Heart right ventricle (tissue), 16 donors: ENCODE results near the gene ST8SIA5. TPM values are rescaled to one million over a fixed set of nuclear protein-coding genes. Genes with fewer than 3 reads are reported as not detected.
"Not testable (repeated sequence)": the region's sequence is repeated elsewhere in the genome, so short reads cannot be mapped to it uniquely, and the experiment has no call there.

ENCODE experiments used
- ATAC-seq, 8 donors: fragments of 200-7000 bp; cut with Tn5 transposase; one replicate each; pipeline ENCODE4 v1.9.1; 2020; ENCODE audit warnings: mild to moderate bottlenecking in 8 of 8, moderate library complexity in 8 of 8, moderate number of reproducible peaks in 1 of 8
- DNase-seq, 2 donors: peaks; one replicate each; pipeline ENCODE4 v3.0.0-alpha.2; 2020
- H3K27ac ChIP-seq, 10 donors: fragments of 200-600 bp; sonication (generic) in 2 of 10; one replicate each; pipeline versions ENCODE4 v1.5.0 to v1.8.0; 2020 to 2022; ENCODE audit warnings: mild to moderate bottlenecking in 3 of 10
- H3K27me3 ChIP-seq, 7 donors: fragments of 200-600 bp; one replicate each; pipeline ENCODE4 v1.8.0; 2021 to 2022; ENCODE audit warnings: mild to moderate bottlenecking in 2 of 7
- H3K36me3 ChIP-seq, 9 donors: fragments of 200-600 bp; sonication (generic) in 1 of 9; one replicate each; pipeline versions ENCODE4 v1.5.0 to v1.8.0; 2020 to 2022; ENCODE audit warnings: mild to moderate bottlenecking in 2 of 9
- H3K4me1 ChIP-seq, 9 donors: fragments of 200-600 bp; sonication (generic) in 1 of 9; one replicate each; pipeline versions ENCODE4 v1.5.0 to v1.8.0; 2020 to 2022; ENCODE audit warnings: mild to moderate bottlenecking in 4 of 9
- H3K4me3 ChIP-seq, 10 donors: fragments of 200-600 bp; sonication (generic) in 2 of 10; one replicate each; pipeline versions ENCODE4 v1.5.0 to v1.8.0; 2020 to 2022; ENCODE audit warnings: mild to moderate bottlenecking in 7 of 10, moderate library complexity in 2 of 10
- H3K9me3 ChIP-seq, 11 donors: fragments of 200-600 bp in 10 of 11; sonication (generic) in 2 of 11; one replicate each; pipeline versions ENCODE4 v1.5.0 to v1.8.0; 2013 to 2022; ENCODE audit warnings: mild to moderate bottlenecking in 2 of 11, control low read depth in 1 of 11, moderate library complexity in 1 of 11
- CTCF ChIP-seq, 9 donors: fragments of 200-600 bp; sonication (generic) in 2 of 9; IDR thresholded peaks; one replicate each; pipeline versions ENCODE4 v1.5.0 to v1.8.0; 2021 to 2022; ENCODE audit warnings: antibody characterized with exemption in 9 of 9, mild to moderate bottlenecking in 5 of 9, moderate library complexity in 1 of 9
- WGBS, 2 donors: extraction: QIAGEN DNeasy Blood & Tissue Kit; methylation state at CpG; one replicate each; pipeline ENCODE4 v1.1.7; 2013; ENCODE audit warnings: inconsistent platforms in 1 of 2; 5-methylcytosine and 5-hydroxymethylcytosine counted together
- intact Hi-C, 10 donors: fragments of 100-400 bp; cut with DNase I; formaldehyde crosslinking; loops; one replicate each; pipeline versions ENCODE4 v1.11.1 to v1.14.2; 2022
- long read RNA-seq, 3 donors: library from polyadenylated mRNA; unstranded; transcript quantifications; one replicate each; pipeline ENCODE4 v2.0.0, GENCODE V29; 2020 to 2021
- polyA plus RNA-seq, 2 donors: library from polyadenylated mRNA; stranded (reverse); fragments of 200-250 nt; gene quantifications; one replicate each; pipeline ENCODE4 v1.2.3, GENCODE V29; 2013
- total RNA-seq, 10 donors: library from RNA; stranded (reverse); fragmentation: NEBNext Ultra II Directional in 3 of 10; extraction: Animal tissue kit (Norgen Biotek cat#: 25700) in 3 of 10; gene quantifications; one replicate each; pipeline versions ENCODE4 v1.2.1 to v1.2.4, GENCODE V29; 2021 to 2023
- donor health status: Arrhythmogenic right ventricular cardiomyopathy.
- donor health status: ischemic (EF 13 %, LVEDD 7.1; RV severe dilation, severe dysfunction).
- donor health status: healthy with polysubstance abuse.
- donor health status: DM: no; HTN: yes; CAD: no.
- donor health status: DM: no; HTN: no; CAD: no.
- donor health status: ischemic (EF 25% LVEDD 6.9; RV normal size, moderate dysfunction).
- donor health status: ischemic (EF 25% LVEDD 5.7; RV mildly dilated, moderate dysfunction).
- donor health status: healthy.
- donor health status: DM: yes; HTN: yes; CAD: no.
- donor health status: Ischemic cardiomyopathy.
- donor health status: ischemic (EF 35%, LVEDD 5.7; RV mildly dilated, moderate dysfunction).
- donor health status: nonischemic (EF 11% LVEDD 7.7; RV severe dilation, severe dysfunction).
- donor health status: DM: yes; HTN: yes; CAD: no.
- donor health status: PGD.
- donor health status: ischemic (EF 29% LVEDD 5.4; RV normal size, mild dysfunction).
- donor health status: nonischemic (EF 23%, LVEDD 6.1; RV moderate dilation, normal function).

Gene ST8SIA5
- total RNA-seq (10 to 100 TPM in 4 of 10 donors, 1 to 10 TPM in 6; 1.4 to 16.8 (median 7.1) TPM), polyA plus RNA-seq (1 to 10 TPM; 1.0 to 2.6 TPM)
- long read RNA-seq, donor 1, full-length matches to known transcripts: 1 of 2 reads
- long read RNA-seq, donor 1, partial matches to known transcripts: 0 of 2 reads
- long read RNA-seq, donor 1, other reads (novel, unspliced or antisense): 1 of 2 reads
- long read RNA-seq, donor 2, full-length matches to known transcripts: 5 of 6 reads
- long read RNA-seq, donor 2, partial matches to known transcripts: 0 of 6 reads
- long read RNA-seq, donor 2, other reads (novel, unspliced or antisense): 1 of 6 reads
- long read RNA-seq, donor 3, full-length matches to known transcripts: 2 of 2 reads
- long read RNA-seq, donor 3, partial matches to known transcripts: 0 of 2 reads
- long read RNA-seq, donor 3, other reads (novel, unspliced or antisense): 0 of 2 reads

- DNase-seq (peak in 1 of 2 donors; percentile 31), ATAC-seq (peak; percentile 28 to 69 (median 45))
- intact Hi-C loops: loop anchor here in 3 of 10 donors (5.0 to 10.0 kb wide), 2 partner anchors 44 to 62 kb away; no protein-coding TSS in a partner anchor
- H3K9me3 ChIP-seq: no peaks in the 10 kb centered on the region
- H3K4me3 ChIP-seq: peak within 1 kb of the TSS; percentile 28 to 56 (median 50)
- TF ChIP-seq CTCF (IDR thresholded peaks at IDR 0.05): no peak
- H3K36me3 ChIP-seq: no peaks in the 10 kb centered on the region
- peaks cover 0 to 61% (median 25%) of the 10 kb centered on the region in 9 donors for H3K4me1 ChIP-seq
- WGBS, 2 donors: 1% methylated on average over 66 to 74 of the region's 74 CpGs
- H3K27ac ChIP-seq: peak within 1 kb of the TSS in 6 of 10 donors; percentile 43 to 85 (median 68)
- H3K27me3 ChIP-seq: peaks cover 0 to 70% (median 44%) of the 10 kb centered on the region in 7 donors
These were observed at the start of gene ST8SIA5 for GRCh38 chr18:46756559-46757201. ST8SIA5 (minus strand) TSS chr18:46757053; CDS start chr18:46756508, 545 bp downstream.

- intact Hi-C loops, H3K9me3 ChIP-seq, H3K27ac ChIP-seq, DNase-seq, H3K4me3 ChIP-seq, H3K36me3 ChIP-seq, H3K4me1 ChIP-seq, ATAC-seq, H3K27me3 ChIP-seq: not testable (repeated sequence)
- 95 to 99% methylated on average over 6 of the region's 6 CpGs for WGBS, 2 donors
These were observed 39.1 kb upstream of the ST8SIA5 start for GRCh38 chr18:46795945-46796344.

- no peak for TF ChIP-seq CTCF (IDR thresholded peaks at IDR 0.05)
- intact Hi-C loops: no loop called here
- ATAC-seq (no peak), DNase-seq (no peak)
- Histone ChIP-seq H3K9me3 (no peaks in the 10 kb centered on the region), H3K4me1 (no peaks in the 10 kb centered on the region), H3K4me3 (no peak overlapping the region), H3K27ac (no peak overlapping the region), H3K36me3 (no peaks in the 10 kb centered on the region), H3K27me3 (no peaks in the 10 kb centered on the region)
- WGBS, 2 donors: 87 to 88% methylated on average over 1 of the region's 1 CpG
These were observed 37.8 kb upstream of the ST8SIA5 start for GRCh38 chr18:46794607-46795006.

- ATAC-seq (no peak), DNase-seq (no peak)
- Histone ChIP-seq H3K36me3 (no peaks in the 10 kb centered on the region), H3K4me3 (no peak overlapping the region), H3K9me3 (no peaks in the 10 kb centered on the region), H3K27me3 (no peaks in the 10 kb centered on the region), H3K27ac (no peak overlapping the region), H3K4me1 (no peaks in the 10 kb centered on the region)
- 68 to 80% methylated on average over 3 of the region's 3 CpGs for WGBS, 2 donors
- TF ChIP-seq CTCF (IDR thresholded peaks at IDR 0.05): no peak
- intact Hi-C loops: no loop called here
These were observed 36.7 kb upstream of the ST8SIA5 start for GRCh38 chr18:46793565-46793964.
